Transverse colon (tissue), 3 donors: Measurements from ENCODE around the gene OR8D4.

Source experiments
- EP300 ChIP-seq: sonication (generic); formaldehyde crosslinking; IDR thresholded peaks from one replicate; pipeline ENCODE4 v1.6.1; 2017; ENCODE audit warnings: antibody characterized with exemption, low read depth
- POLR2A ChIP-seq: fragments of 450-650 bp; IDR thresholded peaks from one replicate; pipeline ENCODE4 v1.6.1; 2016; ENCODE audit warnings: antibody characterized with exemption, mild to moderate bottlenecking, moderate library complexity
- TF ChIP-seq, protein P1 (sequence below), 5 experiments: fragments of 200-600 bp in 3 of 5; fragments of 450-650 bp in 2 of 5; sonication (generic) in 3 of 5; IDR thresholded peaks; 1 replicate in 2 of 5; 2 replicates in 3 of 5; pipeline ENCODE4 v1.5.1; 2016 to 2017; ENCODE audit warnings: antibody characterized with exemption in 5 of 5, inconsistent platforms in 3 of 5, mild to moderate bottlenecking in 2 of 5, moderate library complexity in 1 of 5

DNA sequence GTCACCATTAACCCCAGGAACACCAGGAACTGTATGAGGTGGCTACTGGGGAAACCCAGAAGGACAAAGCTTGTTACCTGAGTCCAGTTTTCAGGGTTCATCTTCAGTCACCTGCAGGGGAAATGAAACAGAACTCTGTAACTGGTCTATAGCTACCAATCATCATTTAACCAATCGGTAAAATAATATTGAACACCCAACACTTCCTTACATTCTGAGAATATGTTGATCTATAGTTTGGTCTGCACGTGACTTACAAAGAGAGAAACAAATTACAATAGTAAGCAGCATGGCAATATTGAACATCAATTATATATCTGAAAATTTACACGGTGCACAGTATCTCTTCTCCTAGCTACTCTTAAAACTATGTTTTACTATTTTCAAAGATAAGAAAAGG is 41.8 kb downstream of the OR8D4 start, which contains the start of gene OR6T1:
- TF ChIP-seq EP300 (no peak), POLR2A (no peak)
- TF ChIP-seq, protein P1, sequence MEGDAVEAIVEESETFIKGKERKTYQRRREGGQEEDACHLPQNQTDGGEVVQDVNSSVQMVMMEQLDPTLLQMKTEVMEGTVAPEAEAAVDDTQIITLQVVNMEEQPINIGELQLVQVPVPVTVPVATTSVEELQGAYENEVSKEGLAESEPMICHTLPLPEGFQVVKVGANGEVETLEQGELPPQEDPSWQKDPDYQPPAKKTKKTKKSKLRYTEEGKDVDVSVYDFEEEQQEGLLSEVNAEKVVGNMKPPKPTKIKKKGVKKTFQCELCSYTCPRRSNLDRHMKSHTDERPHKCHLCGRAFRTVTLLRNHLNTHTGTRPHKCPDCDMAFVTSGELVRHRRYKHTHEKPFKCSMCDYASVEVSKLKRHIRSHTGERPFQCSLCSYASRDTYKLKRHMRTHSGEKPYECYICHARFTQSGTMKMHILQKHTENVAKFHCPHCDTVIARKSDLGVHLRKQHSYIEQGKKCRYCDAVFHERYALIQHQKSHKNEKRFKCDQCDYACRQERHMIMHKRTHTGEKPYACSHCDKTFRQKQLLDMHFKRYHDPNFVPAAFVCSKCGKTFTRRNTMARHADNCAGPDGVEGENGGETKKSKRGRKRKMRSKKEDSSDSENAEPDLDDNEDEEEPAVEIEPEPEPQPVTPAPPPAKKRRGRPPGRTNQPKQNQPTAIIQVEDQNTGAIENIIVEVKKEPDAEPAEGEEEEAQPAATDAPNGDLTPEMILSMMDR (IDR thresholded peaks at IDR 0.05): no peak
